Endothelial cell of umbilical vein (primary cell): ENCODE results near the gene GALNT3. TPM values are rescaled to one million over a fixed set of nuclear protein-coding genes. Genes with fewer than 3 reads are reported as not detected.

Source experiments
- BruUV-seq: library from RNA; stranded (reverse); fragments of 400-500 nt; replicated peaks from 2 replicates; lab custom pipeline; 2021; lab: Mats Ljungman, UMichigan
- CTCF ChIA-PET: fragments of 300-600, 350-600 bp; sonication (Branson Sonifier 250); formaldehyde crosslinking; loops from one replicate; lab custom pipeline; 2021; ENCODE audit warnings: antibody characterized with exemption, inconsistent platforms; lab: Charles Lee
- POLR2A ChIA-PET: fragments of 300-600, 350-600 bp; sonication (Branson Sonifier 250); formaldehyde crosslinking; loops from one replicate; lab custom pipeline; 2021; ENCODE audit warnings: antibody characterized with exemption, inconsistent platforms; lab: Charles Lee
- DNase-seq: peaks from one replicate; pipeline ENCODE4 v3.0.0-alpha.2; 2011; ENCODE audit warnings: low read depth, low spot score
- FAIRE-seq: peaks from 2 replicates; lab custom pipeline; 2011; peaks lifted over from hg19 to GRCh38; lab: Jason Lieb, UNC
- H2AFZ ChIP-seq: 2 replicates; pipeline ENCODE4 v1.6.0; 2012; ENCODE audit warnings: low read depth, low read length, control low read depth, inconsistent platforms
- H3K27ac ChIP-seq: 2 replicates; pipeline ENCODE4 v1.5.1; 2011; ENCODE audit warnings: low read depth, mild to moderate bottlenecking, control low read depth, low read length, moderate library complexity; ENCODE audit not compliant: insufficient read depth
- H3K27me3 ChIP-seq, 2 experiments: 2 replicates each; pipeline versions ENCODE4 v1.6.0 to v1.6.1; 2011; ENCODE audit warnings: low read length in 2 of 2, mixed read lengths in 1 of 2; ENCODE audit not compliant: control insufficient read depth in 2 of 2, insufficient read depth in 2 of 2
- H3K36me3 ChIP-seq, 2 experiments: 2 replicates in 1 of 2; 3 replicates in 1 of 2; pipeline ENCODE4 v1.5.1; 2011; ENCODE audit warnings: low read length in 2 of 2, mild to moderate bottlenecking in 1 of 2, moderate library complexity in 1 of 2; ENCODE audit not compliant: control insufficient read depth in 2 of 2, insufficient read depth in 2 of 2; ENCODE audit errors: extremely low read depth in 1 of 2
- H3K4me1 ChIP-seq: 3 replicates; pipeline ENCODE4 v1.5.1; 2011; ENCODE audit warnings: mild to moderate bottlenecking, low read length; ENCODE audit not compliant: control insufficient read depth, insufficient read depth; ENCODE audit errors: extremely low read depth
- H3K4me2 ChIP-seq: 2 replicates; pipeline ENCODE4 v1.6.1; 2011; ENCODE audit warnings: low read length, control low read depth, mixed read lengths; ENCODE audit not compliant: insufficient read depth
- H3K4me3 ChIP-seq, 3 experiments: fragments of 200-600 bp in 1 of 3; sonication (generic), shearing (Covaris generic) in 1 of 3; replicated peaks in 1 of 3; 2 replicates each; pipeline ENCODE4 v1.5.1; 2011 to 2016; ENCODE audit warnings: control low read depth in 3 of 3, low read length in 3 of 3, mild to moderate bottlenecking in 2 of 3, inconsistent platforms in 1 of 3, low read depth in 1 of 3, moderate library complexity in 1 of 3; ENCODE audit not compliant: insufficient read depth in 1 of 3
- H3K79me2 ChIP-seq: 2 replicates; pipeline ENCODE4 v1.6.0; 2012; ENCODE audit warnings: low read length, inconsistent platforms; ENCODE audit not compliant: control insufficient read depth, insufficient read depth
- H3K9ac ChIP-seq: replicated peaks from 2 replicates; pipeline ENCODE3; 2011; ENCODE audit warnings: low read length, control low read depth; ENCODE audit not compliant: insufficient read depth; ENCODE audit errors: extremely low read depth
- H3K9me1 ChIP-seq: replicated peaks from 3 replicates; pipeline ENCODE4 v1.6.0; 2011; ENCODE audit warnings: mild to moderate bottlenecking, low read length; ENCODE audit not compliant: control insufficient read depth, insufficient read depth; ENCODE audit errors: extremely low read depth
- H3K9me3 ChIP-seq: replicated peaks from 2 replicates; pipeline ENCODE4 v1.5.1; 2012; ENCODE audit warnings: low read length, inconsistent platforms; ENCODE audit not compliant: control insufficient read depth, insufficient read depth
- H4K20me1 ChIP-seq: replicated peaks from 2 replicates; pipeline ENCODE3; 2011; ENCODE audit warnings: mild to moderate bottlenecking, low read length; ENCODE audit not compliant: control insufficient read depth, insufficient read depth; ENCODE audit errors: extremely low read depth
- EZH2 ChIP-seq: IDR thresholded peaks from 2 replicates; pipeline ENCODE4 v1.6.1; 2012; ENCODE audit warnings: borderline replicate concordance, low read depth, mild to moderate bottlenecking, moderate library complexity, low read length, inconsistent platforms; ENCODE audit not compliant: severe bottlenecking
- FOS ChIP-seq: IDR thresholded peaks from 2 replicates; pipeline ENCODE4 v1.6.1; 2011; ENCODE audit warnings: mild to moderate bottlenecking, low read length, moderate library complexity, borderline replicate concordance; ENCODE audit not compliant: insufficient read depth
- GATA2 ChIP-seq: IDR thresholded peaks from 2 replicates; pipeline ENCODE4 v1.7.0; 2011; ENCODE audit warnings: low read depth, mild to moderate bottlenecking, moderate library complexity, mixed read lengths, low read length; ENCODE audit not compliant: insufficient read length, insufficient read depth
- JUN ChIP-seq: IDR thresholded peaks from 2 replicates; pipeline ENCODE4 v1.6.1; 2011; ENCODE audit warnings: borderline replicate concordance, low read depth; ENCODE audit not compliant: insufficient read length, insufficient read depth
- MYC ChIP-seq: IDR thresholded peaks from one replicate; pipeline ENCODE4 v1.6.1; 2011; ENCODE audit warnings: mild to moderate bottlenecking, low read depth, low read length
- POLR2A ChIP-seq: IDR thresholded peaks from 2 replicates; pipeline ENCODE4 v1.6.1; 2012; ENCODE audit warnings: low read depth, mild to moderate bottlenecking, control low read depth, low read length
- POLR2AphosphoS5 ChIP-seq: IDR thresholded peaks from 2 replicates; pipeline ENCODE4 v1.6.1; 2012; ENCODE audit warnings: low read depth, mild to moderate bottlenecking, control low read depth, low read length, moderate library complexity; ENCODE audit not compliant: insufficient read depth
- dilution Hi-C: fragments of 300-500 bp; cut with MboI; formaldehyde crosslinking; loops from one replicate; pipeline ENCODE4 v1.15.0; 2019; ENCODE audit warnings: low sequenced_read_pairs; ENCODE audit not compliant: extremely low pct_ligation_motif_present
- intact Hi-C: fragments of 100-400 bp; cut with micrococcal nuclease; formaldehyde crosslinking; loops from one replicate; pipeline ENCODE4 v1.10.0; 2022
- polyA plus RNA-seq, 4 experiments: library from polyadenylated mRNA; depleted of rRNA in 3 of 4; stranded (reverse) in 3 of 4; unstranded in 1 of 4; fragments of >200 nt; gene quantifications; 2 replicates each; pipeline versions ENCODE4 v1.2.1 to v1.2.3, GENCODE V29; 2011 to 2012; ENCODE audit warnings: missing spikeins in 1 of 4
- total RNA-seq: library from RNA; stranded (reverse); gene quantifications from 2 replicates; pipeline ENCODE4 v1.2.3, GENCODE V29; 2021
- TF ChIP-seq, protein P1 (sequence below), 2 donors: IDR thresholded peaks; 1 replicate in 1 of 2; 2 replicates in 1 of 2; pipeline ENCODE4 v1.5.1; 2011; ENCODE audit warnings: low read length in 2 of 2, mild to moderate bottlenecking in 2 of 2, moderate library complexity in 2 of 2, control low read depth in 1 of 2, inconsistent platforms in 1 of 2, low read depth in 1 of 2; ENCODE audit not compliant: insufficient read depth in 1 of 2; ENCODE audit errors: extremely low read depth in 1 of 2
- TF ChIP-seq, protein P2 (sequence below): IDR thresholded peaks from 2 replicates; pipeline ENCODE4 v1.6.1; 2011; ENCODE audit not compliant: insufficient read depth, insufficient read length

Gene GALNT3
- total and polyA plus RNA-seq, 2 donors (not counting 3 experiments of a cell fraction or from before 2014, with no cell fraction given): 0.07 to 0.82 TPM

DNA sequence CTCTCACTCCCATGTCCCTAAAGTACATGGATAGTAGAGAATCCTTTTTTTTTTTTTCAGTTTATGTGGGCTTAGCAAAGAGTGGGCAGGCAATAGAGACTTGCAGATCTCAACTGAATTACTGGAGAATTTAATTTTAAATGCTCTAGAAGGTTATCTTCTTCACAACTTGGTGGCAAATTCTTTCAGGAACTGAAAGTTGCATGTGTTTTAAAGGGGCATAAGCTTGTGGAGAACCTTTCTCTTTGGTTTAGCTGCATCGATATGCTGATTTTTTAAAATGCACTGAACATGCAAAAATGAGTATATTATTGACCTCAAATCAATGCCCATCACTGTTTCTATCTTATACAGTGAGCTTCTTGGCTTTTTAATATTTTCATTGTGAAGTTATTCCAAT, 24.9 kb upstream of the GALNT3 start:
- Histone ChIP-seq H3K4me2 (no peak overlapping the region), H3K9me3 (no peaks in the 10 kb centered on the region), H2AFZ (no peak overlapping the region), H3K79me2 (no peaks in the 10 kb centered on the region), H3K4me1 (no peaks in the 10 kb centered on the region), H4K20me1 (no peaks in the 10 kb centered on the region), H3K9ac (no peak overlapping the region), H3K9me1 (no peaks in the 10 kb centered on the region), H3K27me3 (peaks cover 6 to 8% of the 10 kb centered on the region in 2 experiments), H3K4me3 (no peak overlapping the region), H3K27ac (no peak overlapping the region), H3K36me3 (no peaks in the 10 kb centered on the region)
- intact Hi-C loops (no loop called here), dilution Hi-C loops (no loop called here)
- ChIA-PET CTCF (no interaction called here), POLR2A (no interaction called here)
- no peak for TF ChIP-seq EZH2
- TF ChIP-seq, protein P1, sequence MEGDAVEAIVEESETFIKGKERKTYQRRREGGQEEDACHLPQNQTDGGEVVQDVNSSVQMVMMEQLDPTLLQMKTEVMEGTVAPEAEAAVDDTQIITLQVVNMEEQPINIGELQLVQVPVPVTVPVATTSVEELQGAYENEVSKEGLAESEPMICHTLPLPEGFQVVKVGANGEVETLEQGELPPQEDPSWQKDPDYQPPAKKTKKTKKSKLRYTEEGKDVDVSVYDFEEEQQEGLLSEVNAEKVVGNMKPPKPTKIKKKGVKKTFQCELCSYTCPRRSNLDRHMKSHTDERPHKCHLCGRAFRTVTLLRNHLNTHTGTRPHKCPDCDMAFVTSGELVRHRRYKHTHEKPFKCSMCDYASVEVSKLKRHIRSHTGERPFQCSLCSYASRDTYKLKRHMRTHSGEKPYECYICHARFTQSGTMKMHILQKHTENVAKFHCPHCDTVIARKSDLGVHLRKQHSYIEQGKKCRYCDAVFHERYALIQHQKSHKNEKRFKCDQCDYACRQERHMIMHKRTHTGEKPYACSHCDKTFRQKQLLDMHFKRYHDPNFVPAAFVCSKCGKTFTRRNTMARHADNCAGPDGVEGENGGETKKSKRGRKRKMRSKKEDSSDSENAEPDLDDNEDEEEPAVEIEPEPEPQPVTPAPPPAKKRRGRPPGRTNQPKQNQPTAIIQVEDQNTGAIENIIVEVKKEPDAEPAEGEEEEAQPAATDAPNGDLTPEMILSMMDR (IDR thresholded peaks at IDR 0.05; ENCODE audit: extremely low read depth in 1 of 2, insufficient read depth in 1 of 2, low read depth in 1 of 2, low read length in 2 of 2): no peak
- no peak for TF ChIP-seq MYC
- no peak for TF ChIP-seq GATA2
- no peak for TF ChIP-seq POLR2A
- TF ChIP-seq, protein P2, sequence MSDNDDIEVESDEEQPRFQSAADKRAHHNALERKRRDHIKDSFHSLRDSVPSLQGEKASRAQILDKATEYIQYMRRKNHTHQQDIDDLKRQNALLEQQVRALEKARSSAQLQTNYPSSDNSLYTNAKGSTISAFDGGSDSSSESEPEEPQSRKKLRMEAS: no peak
- TF ChIP-seq FOS: no peak
- TF ChIP-seq POLR2AphosphoS5: no peak
- no peak for TF ChIP-seq JUN
- FAIRE-seq (no peak), DNase-seq (no peak)
- BruUV-seq: no TSS peak
